NCI-H1694 (cell line): ENCODE measurements around the gene LCT.
"Not testable (repeated sequence)": the region's sequence is repeated elsewhere in the genome, so short reads cannot be mapped to it uniquely, and the experiment has no call there.

ENCODE experiments used
- DNase-seq: peaks from one replicate; lab custom pipeline; 2025; lab: John Stamatoyannopoulos, UW

LCT gene

DNA sequence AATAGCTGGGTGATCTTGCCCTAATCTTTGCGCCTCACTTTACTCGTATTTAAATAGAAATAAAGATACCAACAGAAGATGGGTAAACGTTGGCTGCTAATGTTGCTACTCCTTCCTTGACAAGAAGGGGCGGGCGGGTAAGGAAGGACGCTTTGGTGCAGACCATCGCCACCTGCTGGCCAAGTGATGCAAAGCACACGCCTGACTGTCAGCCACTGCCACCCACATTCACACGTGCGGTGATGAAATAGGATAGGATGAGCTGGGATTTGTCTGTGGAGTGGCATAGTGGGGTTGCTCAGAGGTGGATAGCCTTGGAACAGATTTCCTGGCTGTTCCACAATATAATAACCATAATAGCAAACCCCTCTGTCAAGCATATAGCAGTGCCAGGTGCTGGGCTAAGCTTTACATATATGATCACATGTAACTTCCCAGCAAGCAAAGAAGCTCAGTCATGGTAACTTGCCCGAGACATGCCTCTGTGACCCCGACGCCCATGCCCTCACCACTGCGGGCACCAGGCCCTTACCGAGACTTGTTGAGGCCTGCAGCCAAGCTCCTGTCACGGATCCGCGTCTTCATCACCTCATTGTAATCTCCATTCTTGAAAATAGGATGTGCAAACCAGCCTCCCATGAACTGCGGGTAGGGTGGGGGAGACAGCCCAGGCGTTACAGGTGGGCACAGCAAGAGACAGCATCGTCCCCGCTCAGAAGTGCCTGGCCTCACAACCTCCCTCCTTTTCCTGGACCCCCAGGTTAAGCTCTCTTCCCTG lies 39.3 kb downstream of the LCT start:
- peak; percentile 42 for DNase-seq

DNA sequence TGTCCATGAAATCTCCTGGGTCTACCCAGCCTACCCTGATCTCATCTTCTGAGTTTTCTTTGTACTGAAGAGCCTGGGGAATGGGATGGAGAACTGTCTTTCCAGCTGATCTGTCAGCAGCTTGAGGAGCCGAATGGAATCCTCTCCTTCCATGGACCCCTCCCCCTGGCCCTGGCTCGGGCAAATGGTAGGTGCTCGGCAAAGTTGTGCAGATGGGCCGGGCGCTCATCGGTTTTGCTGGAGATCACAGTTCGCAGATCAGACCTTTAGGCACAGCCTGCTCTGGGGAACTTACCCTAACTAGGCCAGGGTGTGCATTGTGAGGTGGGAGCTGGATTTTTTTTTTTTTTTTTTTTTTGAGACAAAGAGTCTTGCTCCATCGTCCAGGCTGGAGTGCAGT lies 40.4 kb downstream of the LCT start:
- no peak for DNase-seq

DNA sequence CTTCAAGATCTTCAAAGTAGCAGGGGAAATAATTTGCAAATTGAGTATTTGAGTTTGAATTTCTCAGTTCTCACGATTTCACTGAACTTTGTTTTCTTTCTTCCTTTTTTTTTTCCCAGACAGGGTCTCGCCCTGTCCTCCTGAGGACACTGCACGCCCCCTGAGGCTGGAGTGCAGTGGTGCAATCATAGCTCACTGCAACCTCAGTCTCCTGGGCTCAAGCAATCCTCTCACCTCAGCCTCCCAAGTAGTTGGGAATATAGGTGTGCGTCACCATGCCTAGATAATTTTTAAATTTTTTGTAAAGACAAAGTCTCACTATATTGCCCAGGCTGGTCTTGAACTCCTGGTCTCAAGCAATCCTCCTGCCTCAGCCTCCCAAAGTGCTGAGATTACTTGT lies 41.3 kb downstream of the LCT start:
- DNase-seq = not testable (repeated sequence)

DNA sequence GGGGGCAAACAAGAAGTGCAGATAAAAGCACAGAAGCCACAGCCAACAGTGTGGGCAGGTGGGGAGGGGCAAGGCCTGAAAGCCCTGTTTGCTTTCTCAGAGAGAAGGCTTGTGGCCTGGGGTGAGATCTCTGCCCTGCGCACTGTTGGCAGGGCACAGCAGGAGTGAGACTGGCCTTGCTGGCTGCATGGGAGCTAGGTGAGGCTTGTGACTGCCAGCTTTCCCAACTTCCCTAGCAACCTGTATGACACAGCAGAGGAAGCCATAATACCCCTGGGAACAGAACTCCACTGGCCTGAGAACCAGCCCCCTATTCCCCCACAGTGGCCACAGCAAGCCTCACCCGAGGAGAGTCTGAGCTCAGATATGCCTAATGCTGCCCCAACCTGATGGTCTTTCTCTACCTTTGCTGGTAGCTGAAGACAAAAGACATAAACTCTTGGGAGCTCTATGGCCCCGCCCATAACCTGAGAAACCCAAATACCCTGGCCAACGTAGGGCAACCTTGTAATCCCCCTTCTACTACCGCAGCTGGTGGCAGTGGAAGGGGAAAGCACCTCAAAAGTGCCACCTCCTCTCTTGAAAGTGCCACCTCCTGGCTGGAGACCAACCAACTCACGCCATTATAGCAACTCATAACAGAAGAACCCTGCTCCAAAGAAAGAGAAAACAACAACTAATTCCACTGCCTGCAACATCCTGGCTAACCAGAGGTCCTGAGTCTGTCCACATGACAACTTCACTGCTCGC lies 44.4 kb downstream of the LCT start:
- DNase-seq = no peak

DNA sequence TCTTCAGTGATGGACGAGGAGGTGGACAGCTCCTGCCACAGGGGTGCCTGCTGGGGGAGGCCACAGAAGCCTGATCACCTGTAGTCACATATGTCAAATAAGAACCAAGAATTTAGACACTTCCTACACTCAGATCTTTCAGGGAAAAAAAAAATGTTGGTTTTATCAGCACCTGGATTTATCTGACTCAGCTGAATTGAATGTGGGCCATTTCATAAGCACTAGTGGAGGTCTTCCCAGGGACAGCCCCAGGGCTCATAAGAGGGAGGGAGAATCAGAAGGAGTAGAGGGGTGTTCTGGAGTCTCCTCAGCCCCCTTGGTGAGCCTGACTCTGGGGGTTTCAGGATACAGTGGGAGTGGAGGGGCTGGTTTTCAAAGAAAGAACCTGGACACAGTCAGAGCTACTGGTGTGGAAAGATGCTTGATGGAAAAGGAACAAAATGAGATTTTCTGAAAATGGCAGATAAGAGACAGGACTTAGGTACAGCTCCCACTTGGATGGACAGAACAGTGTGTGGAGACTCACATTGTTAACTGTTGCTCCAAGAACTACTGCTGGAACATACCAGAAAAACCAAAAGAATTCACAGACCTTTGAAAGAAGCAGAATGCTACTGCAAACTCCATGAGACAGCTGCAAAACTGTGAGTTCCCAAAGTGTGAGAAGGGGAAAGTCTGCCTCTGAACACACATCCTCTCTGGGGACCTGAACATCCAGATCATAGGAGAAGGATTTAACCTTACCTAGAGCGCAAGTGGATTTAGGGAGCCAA lies 45.4 kb downstream of the LCT start:
- DNase-seq = no peak

DNA sequence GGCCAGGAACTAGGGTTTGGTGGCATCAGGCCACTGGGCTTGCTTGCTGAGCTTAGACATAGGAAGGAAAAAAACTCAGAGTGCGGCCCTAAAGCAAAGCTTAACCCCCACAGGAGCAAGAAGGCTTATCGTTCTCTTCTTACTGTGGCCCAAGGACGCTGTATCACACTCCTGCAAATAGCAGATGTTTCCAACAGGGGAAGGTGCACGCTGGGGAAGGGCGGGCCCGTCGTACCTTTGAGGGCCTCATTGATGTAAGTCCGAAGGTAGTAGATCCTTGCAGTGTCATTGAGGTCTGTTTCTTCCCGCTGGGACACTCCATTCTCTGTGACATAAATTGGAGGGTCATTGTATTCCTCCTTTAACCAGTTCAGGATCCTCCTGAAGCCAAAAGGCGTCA lies 46.6 kb downstream of the LCT start:
- DNase-seq = no peak

DNA sequence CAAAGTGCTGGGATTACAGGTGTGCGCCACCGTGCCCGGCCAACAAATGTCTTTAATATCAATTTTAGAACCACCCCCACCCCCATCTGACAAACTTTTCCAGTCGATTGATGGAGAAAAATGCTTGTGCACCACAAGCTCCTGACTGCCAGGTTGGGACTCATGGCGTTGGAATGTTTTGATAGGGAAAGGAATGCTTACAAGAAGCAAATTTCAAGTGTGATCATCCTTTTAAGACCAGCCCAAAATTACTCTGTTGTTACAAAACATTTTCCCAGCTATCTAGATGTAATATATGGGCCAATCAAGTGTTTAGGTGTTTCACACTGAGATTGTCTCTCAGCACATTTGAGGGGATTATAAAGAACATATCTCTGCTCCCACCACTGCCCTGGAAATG lies 50.2 kb downstream of the LCT start:
- no peak for DNase-seq

DNA sequence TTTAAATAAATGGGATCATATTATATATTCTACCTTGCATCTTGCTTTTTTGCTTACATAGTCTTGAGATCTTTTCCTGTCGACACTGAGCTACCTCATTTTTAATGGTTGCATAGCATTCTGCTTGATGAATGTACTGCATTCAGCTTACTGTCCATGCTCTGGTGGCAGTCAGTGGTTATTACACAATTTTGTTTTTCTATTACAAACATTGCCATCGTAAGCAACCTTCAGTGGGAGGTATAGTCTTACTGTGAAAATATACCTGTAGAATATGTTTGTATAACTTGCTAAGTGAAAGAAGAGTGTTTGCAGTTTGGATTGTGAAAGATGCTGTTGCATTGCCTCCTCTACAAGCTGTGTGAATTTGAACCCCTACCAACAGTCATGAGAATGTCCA lies 52.0 kb downstream of the LCT start:
- DNase-seq = no peak

DNA sequence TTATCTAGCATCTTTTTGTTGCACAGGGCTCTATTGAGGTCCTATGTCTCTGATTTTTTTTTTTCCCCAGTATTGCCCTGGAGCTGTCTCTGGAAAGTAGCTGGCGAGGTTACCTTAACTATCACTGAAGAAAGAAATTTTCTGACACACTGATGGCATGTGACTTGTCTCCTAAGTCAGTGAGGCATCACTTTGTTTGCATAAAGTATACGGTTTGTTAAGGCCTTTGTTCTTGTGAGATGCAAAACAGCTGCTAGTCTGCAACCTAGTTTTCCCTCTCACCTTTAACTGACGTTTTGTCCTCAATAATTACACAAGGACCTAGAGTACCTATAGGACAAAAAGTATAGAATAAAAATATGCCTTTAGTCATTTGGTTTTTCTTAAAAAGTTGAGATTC lies 53.5 kb downstream of the LCT start:
- no peak for DNase-seq

DNA sequence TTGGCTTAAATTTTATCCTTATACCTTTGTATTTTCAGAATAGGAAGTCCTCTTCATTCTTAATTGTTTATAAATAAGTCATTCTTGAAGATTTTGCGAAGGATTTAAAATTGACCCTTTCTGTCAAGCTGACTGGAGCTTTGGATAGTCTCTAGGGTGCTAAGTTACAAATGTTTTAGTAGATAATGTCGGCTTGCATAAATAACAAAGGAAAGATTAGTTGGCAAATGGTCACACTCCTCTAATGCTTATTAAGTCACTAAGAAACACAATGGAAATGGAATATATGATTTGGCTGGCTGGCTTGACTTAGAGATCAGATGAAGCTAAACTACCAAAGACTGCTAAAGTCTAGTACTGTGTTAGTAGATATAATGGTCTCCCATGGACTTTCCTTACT lies 54.8 kb downstream of the LCT start:
- DNase-seq = no peak

DNA sequence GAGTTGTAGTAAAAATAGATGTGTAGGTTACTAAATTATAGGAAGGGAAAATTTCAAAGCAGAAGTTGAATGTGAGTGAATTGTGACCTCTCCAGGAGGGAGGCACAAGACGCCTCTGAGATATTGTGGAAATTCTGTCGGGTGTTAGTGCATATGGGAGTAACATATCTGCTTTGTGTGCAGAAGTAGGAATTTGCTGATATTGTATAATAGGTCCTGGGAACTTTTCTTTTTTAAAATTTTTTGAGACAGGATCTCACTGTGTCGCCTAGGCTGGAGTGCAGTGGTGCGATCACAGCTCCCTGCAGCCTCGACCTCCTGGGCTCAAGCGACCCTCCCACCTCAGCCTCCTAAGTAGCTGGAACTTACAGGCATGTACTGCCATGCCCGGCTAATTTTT lies 60.6 kb downstream of the LCT start:
- no peak for DNase-seq

DNA sequence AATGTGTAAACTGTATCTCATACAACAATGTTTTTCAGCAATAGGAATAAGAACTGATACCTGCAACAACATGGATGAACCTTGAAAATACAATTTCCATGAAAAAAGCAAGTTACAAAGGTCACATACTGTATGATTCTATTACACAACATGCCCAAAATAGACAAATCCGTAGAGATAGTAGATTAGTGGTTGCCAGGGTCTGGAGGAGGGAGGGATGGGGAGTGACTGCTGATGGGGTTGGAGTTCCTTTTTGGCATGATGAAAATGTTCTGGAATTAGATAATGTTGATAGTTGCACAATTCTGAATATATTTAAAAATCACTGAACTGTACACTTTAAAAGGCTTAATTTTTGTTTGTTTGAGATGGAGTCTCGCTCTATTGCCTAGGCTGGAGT lies 61.6 kb downstream of the LCT start:
- DNase-seq = no peak

DNA sequence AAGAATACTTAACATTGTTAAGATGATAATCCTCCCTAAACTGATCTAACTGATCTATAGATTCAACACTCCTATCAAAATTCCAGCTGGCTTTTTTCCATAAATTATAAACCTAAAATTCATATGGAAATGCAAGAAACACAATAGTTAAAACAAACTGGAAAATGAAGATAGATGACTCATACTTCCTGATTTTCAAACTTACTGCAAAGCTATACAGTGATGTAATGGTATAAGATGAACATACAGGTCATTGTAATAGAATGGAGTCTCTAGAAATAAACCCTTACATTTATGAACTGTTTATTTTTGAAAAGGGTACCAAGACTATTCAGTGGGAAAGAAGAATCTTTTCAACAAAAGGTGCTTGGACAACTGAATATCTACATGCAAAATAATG lies 63.1 kb downstream of the LCT start:
- no peak for DNase-seq

DNA sequence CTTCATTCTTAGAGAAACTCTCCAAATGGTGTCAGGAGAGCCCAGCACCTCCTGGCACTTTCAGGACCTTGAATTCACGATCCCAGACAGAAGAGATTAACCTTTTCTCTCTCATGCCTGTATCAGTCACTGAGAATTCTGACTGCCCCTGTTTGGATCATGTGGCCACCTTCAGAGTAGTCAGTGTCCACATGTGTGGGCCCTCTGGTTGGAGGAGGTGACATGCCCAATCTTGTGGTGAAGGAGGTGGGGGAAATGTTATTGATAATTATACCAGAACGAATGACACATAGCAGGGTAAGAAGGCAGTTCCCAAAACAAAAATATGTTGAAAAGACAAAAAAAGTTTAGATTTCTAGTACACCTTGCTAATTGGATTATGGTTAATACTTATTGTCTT lies 63.7 kb downstream of the LCT start:
- no peak for DNase-seq

DNA sequence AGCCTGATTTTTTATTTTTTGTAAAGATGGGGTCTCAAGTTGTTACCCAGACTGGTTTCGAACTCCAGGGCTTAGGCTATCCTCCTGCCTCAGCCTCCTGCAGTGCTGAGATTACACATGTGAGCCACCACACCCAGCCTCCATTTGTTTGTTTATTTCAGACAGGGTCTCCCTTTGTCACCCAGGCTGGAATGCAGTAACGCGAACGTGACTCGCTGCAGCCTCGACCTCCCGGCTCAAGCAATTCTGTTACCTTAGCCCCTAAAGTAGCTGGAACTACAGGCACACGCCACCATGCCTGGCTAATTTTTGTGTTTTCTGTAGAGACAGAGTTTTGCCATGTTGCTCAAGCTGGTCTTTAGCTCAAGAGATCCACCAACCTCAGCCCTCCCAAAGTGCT lies 68.1 kb downstream of the LCT start:
- DNase-seq = no peak

DNA sequence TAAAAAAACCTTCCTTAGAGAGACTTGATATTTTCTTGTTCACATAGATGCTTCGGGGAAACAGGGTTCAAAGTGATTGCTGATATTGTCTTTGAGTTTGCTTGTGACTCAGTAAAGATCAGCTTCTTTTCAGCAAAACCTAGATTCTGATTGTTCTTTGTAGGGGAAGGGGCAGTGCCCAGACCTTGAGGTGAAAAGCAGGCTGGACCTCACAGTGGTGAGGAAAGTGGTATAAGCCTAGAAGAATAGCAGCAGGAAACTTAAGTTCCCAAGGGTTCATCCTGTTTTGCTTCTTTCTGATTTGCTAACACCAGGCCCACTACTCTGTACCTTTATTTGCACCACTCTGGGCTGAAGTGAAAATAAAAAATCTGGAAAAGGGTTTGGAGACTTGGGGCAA lies 74.5 kb downstream of the LCT start:
- no peak for DNase-seq

DNA sequence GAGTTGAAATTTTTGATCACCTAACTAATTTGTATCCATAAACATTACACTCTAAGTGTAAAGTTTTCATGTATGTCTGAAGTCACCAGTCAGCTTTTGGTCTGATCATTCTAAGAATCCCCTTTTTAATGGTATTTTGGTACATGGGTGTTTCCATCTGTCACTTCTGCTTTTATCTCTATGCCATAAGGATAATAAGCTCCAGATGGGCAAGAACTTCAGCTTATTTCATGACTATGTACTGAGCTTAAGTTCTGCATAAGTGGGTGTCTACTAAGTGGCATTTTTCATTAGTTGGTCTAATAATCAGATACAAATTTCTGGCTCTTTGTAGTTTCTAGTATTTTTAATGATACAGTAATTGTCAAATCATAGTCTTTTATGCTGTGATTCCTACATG lies 75.0 kb downstream of the LCT start:
- peak; percentile 46 for DNase-seq

DNA sequence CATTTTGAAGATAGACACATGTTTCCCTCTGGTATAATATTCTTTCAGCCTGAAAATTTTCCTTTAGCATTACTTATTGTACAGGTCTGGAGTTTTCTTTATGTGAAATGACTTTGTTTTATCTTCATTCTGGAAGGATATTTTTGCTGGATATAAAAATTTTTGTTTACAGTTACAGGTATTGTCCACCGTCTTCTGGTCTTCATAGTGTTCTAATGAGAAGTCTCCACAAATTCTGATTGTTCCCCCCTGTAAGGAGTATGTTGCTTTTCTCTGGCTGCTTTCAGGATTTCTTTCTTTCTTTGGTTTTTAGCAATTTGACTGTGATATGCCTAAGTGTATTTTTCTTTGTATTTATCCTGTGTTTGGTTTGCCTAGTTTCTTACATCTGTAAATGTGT lies 80.3 kb downstream of the LCT start:
- DNase-seq = no peak

DNA sequence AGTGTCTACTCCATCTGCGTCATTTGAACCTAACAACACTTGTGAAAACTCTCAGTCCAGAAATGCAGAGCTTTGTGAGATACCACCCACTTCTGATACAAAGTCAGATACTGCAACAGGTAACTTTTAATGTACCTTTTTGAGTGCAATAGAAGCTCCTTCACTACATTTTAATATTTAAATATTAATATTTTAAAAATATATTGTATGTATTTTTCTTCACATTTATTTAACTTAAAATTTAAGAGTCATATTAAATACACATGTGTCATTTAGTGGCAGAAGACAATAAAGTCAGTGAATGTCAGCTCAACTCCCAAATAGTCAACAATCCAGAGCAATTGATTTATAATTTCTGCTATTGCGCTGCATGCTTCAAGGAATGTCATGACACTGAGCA lies 81.4 kb downstream of the LCT start:
- DNase-seq = no peak

DNA sequence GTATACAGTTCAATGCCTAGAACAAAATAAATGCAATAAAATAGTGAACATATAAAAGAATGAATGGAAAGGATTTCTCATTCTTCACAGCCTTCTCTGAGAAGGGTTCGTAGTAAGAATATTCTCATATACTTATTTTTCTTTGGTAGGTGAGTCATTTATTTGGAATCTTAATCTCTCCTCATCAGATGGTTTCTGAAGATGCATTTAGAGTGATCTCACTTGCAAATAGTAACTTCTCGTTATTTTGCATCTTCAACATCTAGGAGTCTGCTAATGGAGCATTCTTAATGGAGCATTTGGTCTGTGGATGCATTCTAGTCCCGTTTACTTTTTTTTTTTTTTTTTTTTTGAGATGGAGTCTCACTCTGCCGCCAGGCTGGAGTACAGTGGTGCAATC lies 91.4 kb downstream of the LCT start:
- DNase-seq = no peak

DNA sequence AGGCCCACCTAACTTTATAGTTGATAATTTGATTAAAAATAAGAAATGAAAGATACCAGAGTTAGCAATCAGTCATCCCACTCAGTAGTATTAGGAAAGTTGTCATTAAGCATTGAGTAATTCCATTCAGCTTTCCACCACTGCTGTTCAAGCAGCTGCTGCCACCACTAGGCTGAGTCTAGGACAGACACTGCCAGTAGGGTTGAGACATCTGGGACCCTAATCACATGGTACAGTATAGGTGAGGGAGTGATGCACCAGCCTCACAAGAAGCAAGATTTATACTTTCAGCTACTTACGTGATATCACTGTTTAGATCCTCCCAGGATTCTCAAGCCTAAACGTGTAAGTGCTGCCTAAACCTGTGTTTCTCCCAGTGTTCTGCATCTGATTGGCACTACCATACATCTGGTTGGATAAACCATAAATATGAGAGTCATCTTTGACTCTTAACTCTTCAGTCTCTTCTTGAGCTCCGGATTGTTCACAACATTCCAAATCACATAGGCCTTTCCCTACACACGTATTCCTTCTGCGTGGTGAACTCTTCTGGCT lies 92.1 kb downstream of the LCT start:
- DNase-seq = peak; percentile 60

DNA sequence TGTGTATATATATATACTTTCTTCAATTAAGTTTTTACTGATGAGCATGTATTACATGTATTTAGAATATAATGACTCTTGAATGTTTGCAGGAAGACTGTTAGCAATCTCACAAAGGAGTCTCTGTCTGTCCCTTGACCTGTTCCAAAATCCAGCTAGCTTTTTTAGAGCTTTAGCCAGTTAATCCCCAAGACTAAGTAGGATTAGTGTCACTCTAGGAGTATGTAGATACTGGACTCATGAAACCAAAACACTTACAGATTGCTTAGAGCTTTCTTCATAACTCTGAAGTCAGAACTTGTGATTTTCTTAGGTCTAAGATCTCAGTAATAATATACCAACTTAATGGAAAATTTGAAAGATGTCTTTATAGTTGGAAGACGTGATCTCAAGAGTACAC lies 93.1 kb downstream of the LCT start:
- DNase-seq = no peak

DNA sequence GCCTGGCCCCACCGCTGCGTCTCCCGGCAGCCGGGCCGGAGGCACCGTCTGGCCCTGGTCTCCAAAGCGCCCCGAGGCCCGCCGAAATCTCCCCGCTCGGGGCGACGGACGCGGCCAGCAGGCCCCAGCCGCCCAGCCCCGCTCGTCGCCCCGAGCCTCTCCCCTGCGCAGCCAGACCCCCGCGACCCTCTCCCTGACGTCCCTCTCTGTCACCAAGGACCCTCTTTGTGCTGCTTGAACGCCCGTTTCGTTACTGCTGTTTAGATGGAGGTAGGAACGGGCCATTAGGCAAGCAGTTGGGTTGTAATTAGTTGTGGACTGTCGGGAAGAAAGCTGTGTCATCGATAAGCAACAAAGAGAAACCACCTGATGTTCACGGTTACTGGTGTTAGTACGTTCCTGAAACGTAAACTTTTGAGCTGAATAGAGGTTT lies 94.6 kb downstream of the LCT start:
- peak; percentile 28 for DNase-seq
